GM19452 (cell line): ENCODE data around the gene PPP2R5C.

Experiments
- ATAC-seq: cut with Tn5 transposase; IDR thresholded peaks from one replicate; pipeline ENCODE4 v1.9.1; 2021; ENCODE audit not compliant: unreplicated experiment

The PPP2R5C gene

GRCh38 chr14:101861464-101861863, 100.0 kb downstream of the PPP2R5C start:
- ATAC-seq, result no peak

GRCh38 chr14:101862177-101862576, 100.7 kb downstream of the PPP2R5C start:
- ATAC-seq, result no peak

DNA sequence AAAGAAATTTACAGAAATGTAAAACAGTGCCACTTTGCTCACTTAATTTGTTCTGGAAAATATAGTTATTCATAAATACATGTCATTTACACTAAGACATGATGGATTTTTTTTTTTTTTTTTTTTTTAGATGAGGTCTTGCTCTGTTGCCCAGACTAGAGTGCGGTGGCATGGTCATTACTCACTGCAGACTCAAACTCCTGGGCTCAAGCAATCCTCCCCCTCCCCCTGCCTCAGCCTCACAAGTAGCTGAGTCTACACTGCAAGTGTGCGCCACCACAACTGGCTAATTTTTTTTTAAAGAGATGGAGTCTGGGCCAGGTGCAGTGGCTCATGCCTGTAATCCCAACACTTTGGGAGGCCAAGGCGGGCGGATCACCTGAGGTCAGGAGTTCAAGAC, 101.2 kb downstream of the PPP2R5C start:
- no peak for ATAC-seq

DNA sequence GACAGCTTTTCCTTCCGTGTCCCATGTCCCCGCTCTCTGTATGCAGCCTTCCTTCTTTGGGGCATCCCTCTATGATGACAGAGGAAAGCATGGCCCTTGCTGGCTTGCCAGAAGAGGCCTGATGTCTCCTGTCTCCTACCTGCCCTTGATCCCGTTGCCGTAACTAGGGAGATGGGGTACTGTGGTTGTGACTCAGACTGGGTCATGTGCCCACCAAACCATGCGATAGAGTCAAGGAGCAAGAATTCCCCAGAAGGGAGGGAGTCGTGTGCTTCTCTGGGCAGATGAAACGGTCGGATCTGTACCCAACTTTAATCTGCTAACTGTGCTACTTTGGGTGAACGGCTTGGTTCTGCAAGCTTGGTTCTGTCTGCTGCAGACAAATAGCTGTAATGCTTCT, 103.8 kb downstream of the PPP2R5C start:
- no peak for ATAC-seq

- ATAC-seq, result no peak
Observed at GRCh38 chr14:101867854-101868253, 106.3 kb downstream of the PPP2R5C start.

GRCh38 chr14:101869217-101869616, 107.7 kb downstream of the PPP2R5C start:
- no peak for ATAC-seq

DNA sequence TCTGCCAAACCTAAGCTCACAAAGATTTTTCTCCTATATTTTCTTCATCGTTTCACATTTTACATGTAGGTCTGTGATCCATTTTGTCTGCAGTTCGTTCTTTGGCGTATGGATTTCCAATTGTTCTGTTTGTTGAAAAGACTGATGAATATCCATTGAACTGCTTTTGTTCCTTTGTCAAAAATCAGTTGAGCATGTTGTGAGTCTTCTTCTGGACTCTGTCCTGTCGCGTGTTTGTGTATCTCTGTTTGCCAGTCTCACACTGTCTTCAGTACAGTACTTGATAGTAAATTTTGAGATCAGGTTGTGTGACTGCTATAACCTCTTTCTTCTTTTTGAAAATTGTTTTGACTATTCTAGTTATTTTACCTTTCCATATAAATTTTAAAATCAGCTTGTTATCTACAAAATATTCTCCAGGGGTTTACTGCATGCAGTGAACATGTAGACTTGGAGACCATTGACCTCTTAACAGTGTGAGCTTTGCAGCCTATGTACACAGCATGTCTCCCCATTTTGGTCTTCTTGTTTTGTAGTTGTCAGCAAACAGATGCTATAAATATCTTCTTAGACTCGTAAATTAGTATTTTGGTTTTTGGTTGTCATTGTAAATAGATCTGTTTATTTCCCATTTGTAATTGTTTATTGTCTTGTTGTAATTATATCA, 108.9 kb downstream of the PPP2R5C start:
- no peak for ATAC-seq

- ATAC-seq, result no peak
Observed at GRCh38 chr14:101872346-101872745, 110.8 kb downstream of the PPP2R5C start.

DNA sequence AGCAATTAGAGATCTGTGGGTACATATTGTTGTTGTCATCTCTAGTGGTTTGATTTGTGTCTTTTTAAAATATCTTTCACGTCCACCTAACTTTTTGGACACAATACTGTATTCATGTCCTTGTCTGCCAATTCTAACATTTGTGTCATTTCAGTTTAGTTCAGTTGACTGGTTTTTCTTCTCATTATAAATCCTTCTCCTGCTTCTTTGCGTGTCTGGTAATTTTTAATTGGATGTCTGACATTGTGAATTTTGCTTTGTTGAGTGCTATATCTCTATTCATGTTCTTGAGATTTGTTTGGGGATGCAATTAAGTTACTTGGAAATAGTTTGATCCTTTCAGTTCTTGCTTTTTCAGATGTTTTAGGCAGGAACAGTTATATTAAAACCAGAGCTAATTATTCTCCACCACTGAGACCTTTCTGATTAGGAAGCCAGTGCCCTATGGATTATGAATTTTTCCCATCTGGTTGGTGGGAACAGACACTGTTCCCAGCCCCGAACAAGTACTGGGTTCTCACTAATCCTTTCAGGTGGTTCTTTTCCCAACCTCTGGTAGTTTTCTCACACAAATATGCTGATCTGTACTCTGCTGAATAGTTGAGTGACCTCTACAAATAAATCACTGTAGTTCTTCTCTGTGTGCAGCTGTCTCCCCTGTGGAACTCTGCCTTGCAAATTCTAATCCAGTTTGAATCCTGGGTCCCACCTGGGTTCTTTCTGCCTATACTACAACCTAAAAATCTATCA, 111.7 kb downstream of the PPP2R5C start:
- no peak for ATAC-seq

DNA sequence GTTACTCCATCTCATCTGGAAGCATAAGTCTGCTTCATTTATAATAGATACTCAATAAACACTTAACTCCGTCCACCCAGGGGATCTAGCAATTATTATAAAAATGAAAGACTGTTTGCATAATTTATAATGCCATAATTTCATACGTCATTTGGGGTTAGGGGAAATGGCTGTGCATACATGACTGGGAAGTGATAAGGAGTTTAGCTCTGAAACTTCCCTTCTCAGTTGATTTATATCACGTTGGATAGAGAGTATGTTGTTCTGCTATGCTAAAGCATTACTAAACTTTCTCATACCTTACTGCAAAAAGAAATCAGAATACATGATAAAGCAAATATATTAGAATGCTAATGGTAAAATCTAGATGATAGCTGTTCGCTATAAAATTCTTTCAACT, 112.5 kb downstream of the PPP2R5C start:
- no peak for ATAC-seq

DNA sequence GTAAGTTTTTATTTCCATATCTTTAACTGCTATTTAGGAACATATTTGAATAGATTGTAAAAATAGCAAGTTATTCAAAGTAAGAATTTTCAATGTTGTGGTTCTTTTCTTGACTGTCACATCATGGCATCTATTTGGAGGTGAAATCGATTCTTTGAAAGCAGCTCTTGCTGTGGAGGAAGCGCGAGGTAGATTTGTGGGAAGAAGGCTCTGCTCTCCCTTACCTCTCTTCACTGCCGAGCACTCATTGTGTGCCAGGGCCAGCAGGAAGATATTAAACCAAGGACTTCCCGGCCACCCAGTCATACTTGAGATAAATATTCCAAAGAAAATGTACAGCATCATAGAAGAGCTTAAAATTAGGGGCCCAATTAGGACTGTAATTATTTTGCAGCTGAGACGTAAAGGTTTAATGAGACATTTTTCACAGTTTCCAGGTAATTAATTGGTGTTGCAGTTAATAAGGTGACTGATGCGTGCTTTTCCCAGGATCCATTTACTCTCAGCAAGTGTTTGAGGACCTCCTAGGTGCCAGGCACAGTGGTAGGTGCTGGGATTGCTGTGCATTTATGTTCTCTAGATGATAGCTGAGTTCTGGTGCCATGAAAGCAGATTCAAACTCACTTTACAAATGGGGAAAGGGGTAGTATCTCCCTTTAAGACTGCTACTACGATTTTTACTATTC, 113.7 kb downstream of the PPP2R5C start:
- ATAC-seq, result no peak

DNA sequence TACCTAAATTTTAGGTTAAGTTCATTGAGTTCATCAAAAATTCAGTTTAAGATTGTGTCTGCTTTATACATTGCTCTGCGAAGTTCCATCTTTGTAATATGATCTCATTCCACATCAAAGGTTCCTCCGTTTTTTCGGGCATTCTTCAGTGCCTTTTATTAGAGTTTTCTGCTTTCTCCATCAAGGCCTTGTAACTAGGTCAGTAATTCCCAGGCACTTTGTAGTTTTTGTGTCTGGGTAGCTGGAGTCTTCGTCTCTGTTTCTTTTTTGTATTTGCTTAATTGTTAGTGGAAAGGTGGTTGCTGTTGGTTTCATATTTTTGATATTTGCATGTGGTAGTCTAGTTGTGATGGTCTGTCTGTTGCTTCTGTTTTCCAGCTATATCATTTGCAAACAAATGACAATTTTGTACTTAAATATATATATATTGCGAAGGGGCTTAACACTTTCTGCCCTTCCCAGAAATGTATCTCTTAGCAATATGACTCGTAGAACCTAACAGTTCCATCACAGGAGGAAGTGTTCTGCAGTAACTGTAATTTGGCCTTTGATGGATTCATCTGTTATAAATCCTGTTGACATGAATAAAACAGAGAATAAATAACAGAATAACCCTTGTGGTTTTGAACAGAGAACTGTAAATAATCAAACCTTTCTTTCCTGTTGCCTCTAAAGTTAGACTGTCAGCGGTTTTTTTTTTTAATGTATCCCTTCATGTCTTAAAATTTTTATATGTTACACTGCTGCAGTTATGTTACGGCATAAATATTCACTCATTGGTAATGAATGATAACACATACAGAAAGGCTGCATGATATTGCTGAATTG, 114.4 kb downstream of the PPP2R5C start:
- peak; percentile 41 for ATAC-seq

DNA sequence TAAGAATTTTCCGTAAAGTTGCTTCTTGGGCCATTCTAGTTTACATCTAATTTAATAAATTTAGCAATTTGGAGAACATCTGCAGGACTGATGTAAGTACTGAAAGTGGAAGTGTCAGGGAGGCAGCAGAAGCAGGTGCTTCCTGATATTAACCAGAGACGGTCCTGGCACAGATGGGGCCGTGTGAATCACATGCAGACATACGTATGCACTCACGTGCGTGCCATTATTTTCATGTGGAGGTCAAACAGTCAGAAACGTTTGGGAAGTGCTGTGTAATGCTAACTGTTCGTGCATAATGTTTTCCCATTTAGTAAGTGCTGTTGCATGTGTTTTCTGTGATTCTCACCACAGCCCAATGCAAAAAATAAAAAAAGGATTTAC, 115.0 kb downstream of the PPP2R5C start:
- peak; percentile 82 for ATAC-seq

GRCh38 chr14:101877766-101878165, 116.3 kb downstream of the PPP2R5C start:
- ATAC-seq, result no peak

GRCh38 chr14:101878211-101878821, 116.8 kb downstream of the PPP2R5C start:
- ATAC-seq, result no peak

DNA sequence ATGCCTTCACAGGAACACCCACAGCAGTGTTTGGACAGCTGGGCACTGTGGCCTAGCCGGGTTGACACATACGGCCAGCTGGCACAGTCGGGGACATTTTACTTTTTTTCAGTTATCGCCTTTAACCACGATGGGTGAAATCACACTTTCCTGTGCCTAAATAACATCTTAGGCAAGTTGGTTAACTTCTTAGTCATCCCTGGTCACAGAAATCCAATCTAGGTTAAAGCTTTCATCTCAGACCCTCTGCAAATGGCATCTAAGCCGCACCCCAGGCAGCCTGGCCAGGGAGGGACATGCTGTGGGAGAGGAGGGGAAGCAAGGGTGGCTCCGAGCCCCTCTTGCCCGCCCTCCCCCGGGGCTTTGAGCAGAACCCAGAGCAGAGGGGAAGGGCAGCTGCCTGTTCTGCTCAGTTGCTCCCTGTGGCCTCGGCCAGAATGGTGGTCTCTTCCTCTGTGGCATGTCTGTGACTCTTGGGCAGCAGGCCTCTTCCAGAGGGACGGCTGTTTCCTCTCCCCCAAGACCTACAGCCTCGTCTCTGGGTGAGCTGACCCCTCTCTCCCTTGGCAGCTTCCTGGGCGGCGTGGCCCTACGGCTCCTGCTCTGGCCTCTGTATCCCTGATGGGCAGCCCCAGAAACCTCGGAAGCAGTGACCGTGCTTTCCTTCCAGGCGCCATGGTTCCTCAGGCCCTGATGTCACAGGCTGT, 117.5 kb downstream of the PPP2R5C start:
- ATAC-seq, result peak; percentile 37

- no peak for ATAC-seq
Observed at GRCh38 chr14:101879529-101880336, 118.2 kb downstream of the PPP2R5C start.

- ATAC-seq, result no peak
Observed at GRCh38 chr14:101881426-101881825, 119.9 kb downstream of the PPP2R5C start.
